GM06990 (cell line): ENCODE measurements around the gene RTP4.

ENCODE experiments used
- DNase-seq: peaks from one replicate; pipeline ENCODE4 v3.0.0-alpha.2; 2011; ENCODE audit not compliant: insufficient read length; ENCODE audit errors: extremely low read depth
- H3K27me3 ChIP-seq: replicated peaks from 2 replicates; pipeline ENCODE4 v1.6.0; 2011; ENCODE audit warnings: low read length; ENCODE audit not compliant: control insufficient read depth, insufficient read depth
- H3K36me3 ChIP-seq: 2 replicates; pipeline ENCODE4 v1.5.1; 2011; ENCODE audit warnings: low read length; ENCODE audit not compliant: control insufficient read depth, insufficient read depth
- H3K4me3 ChIP-seq: replicated peaks from 2 replicates; pipeline ENCODE4 v1.5.1; 2011; ENCODE audit warnings: low read depth, mild to moderate bottlenecking, control low read depth, low read length
- TF ChIP-seq, protein P1 (sequence below): IDR thresholded peaks from 2 replicates; pipeline ENCODE4 v1.5.1; 2011; ENCODE audit warnings: low read length, control low read depth, mild to moderate bottlenecking, inconsistent platforms; ENCODE audit not compliant: insufficient read depth, poor library complexity, severe bottlenecking

RTP4 gene

DNA sequence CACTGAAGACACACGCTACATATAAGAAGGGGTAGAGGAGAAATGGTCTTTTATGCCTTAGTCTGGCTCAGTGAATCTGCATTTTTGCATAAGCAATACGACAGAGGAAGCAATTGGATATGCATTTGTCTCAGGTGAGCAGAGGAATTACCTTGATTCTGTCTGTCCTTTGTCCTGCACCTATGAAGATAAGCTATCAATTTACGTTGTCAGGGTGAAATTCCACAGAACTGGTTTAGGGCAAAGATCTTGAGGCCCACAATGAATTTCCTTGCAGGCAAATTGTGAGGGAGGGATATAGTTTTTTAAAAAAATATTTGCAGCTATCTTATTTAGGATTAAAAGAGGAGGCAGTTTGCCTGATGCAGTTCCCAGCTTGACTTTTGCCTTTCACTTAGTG, 45.1 kb upstream of the RTP4 start:
- DNase-seq = no peak
- TF ChIP-seq, protein P1, sequence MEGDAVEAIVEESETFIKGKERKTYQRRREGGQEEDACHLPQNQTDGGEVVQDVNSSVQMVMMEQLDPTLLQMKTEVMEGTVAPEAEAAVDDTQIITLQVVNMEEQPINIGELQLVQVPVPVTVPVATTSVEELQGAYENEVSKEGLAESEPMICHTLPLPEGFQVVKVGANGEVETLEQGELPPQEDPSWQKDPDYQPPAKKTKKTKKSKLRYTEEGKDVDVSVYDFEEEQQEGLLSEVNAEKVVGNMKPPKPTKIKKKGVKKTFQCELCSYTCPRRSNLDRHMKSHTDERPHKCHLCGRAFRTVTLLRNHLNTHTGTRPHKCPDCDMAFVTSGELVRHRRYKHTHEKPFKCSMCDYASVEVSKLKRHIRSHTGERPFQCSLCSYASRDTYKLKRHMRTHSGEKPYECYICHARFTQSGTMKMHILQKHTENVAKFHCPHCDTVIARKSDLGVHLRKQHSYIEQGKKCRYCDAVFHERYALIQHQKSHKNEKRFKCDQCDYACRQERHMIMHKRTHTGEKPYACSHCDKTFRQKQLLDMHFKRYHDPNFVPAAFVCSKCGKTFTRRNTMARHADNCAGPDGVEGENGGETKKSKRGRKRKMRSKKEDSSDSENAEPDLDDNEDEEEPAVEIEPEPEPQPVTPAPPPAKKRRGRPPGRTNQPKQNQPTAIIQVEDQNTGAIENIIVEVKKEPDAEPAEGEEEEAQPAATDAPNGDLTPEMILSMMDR = no peak
- Histone ChIP-seq H3K27me3 (no peaks in the 10 kb centered on the region; the same call in none of the 2 replicates), H3K4me3 (no peak overlapping the region), H3K36me3 (no peaks in the 10 kb centered on the region)

DNA sequence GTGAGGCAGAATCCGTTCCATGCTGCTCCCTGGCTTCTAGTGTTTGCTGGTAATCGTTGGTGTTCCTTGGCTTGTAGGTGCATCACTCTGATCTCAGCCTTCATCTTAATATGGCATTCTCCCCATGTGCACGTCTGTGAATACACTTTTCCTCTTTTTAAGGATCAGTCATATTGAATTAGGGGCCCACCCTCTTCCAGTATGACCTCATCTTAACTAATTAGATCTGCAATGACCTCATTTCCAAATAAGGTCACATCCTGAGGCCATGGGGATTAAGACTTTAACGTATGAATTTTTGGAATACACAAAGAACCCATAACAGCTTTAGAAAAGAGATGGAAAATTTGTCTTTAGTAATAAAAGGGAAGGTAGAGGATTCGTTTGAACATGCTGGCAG, 42.6 kb upstream of the RTP4 start:
- no peak for DNase-seq
- TF ChIP-seq, protein P1 = no peak
- H3K27me3 ChIP-seq = peaks cover 1% of the 10 kb centered on the region
- no peaks in the 10 kb centered on the region for H3K36me3 ChIP-seq
- no peak overlapping the region for H3K4me3 ChIP-seq

DNA sequence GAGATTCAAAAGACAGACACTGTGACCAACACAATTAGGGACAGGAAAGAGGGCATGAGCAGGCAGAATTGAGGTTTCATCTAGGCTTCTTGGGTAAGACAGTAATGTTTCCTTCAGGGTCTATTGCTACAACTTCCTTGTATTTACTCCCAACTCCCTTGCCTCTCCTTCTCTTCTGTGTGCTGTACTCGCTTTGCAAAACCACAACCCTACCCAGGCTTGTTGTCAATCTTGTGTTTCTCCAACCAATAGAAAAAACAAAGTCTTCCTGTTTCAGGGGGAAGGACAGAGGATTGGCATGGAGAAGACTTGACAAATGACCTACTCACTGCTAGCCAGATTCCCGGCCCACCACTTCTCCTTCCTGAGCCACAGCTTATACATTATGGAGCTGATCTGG, 40.3 kb upstream of the RTP4 start:
- TF ChIP-seq, protein P1 = no peak
- Histone ChIP-seq H3K27me3 (peaks cover 1% of the 10 kb centered on the region), H3K4me3 (no peak overlapping the region), H3K36me3 (no peaks in the 10 kb centered on the region)
- no peak for DNase-seq

DNA sequence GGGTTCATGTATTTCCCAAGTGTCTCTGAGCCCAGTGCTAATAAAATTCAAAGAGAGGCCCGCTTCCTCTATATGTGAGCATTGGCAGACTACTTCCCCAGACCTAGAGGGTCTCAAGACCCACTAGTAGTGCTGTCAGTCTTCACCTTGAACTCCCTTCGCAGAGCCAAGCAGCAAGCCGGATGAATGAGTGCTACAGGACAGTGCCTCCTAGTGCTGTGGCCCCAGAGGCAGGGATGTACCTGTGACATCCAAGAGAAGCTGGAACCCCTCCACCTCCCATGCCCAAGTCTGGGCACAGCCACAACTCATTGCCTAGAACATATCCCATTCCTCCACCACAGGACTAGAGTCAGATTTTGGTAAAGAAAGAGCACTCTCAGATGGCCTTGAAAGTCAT, 39.5 kb upstream of the RTP4 start:
- no peak overlapping the region for H3K4me3 ChIP-seq
- H3K36me3 ChIP-seq = no peaks in the 10 kb centered on the region
- TF ChIP-seq, protein P1 = no peak
- no peak for DNase-seq
- peaks cover 1% of the 10 kb centered on the region for H3K27me3 ChIP-seq

DNA sequence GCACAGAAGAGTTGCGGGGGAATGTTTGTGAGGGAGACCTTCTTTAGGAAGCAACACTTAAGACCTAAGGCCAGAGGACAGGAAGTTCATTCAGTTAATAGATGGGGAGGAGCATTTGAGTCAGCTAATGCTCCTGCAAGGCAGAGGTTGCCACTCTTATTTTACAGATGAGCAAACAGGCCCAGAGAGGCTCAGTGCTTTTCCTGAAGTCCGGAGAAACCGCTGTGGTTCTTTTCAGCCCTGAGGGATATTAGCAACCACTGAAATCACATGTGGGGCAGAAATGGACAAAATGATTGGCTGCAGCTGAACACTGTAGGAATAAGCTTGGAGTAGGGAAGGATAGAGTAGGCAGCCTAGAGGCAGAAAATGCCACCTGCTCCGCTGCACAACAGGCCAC, 33.3 kb upstream of the RTP4 start:
- no peak overlapping the region for H3K4me3 ChIP-seq
- H3K27me3 ChIP-seq = no peaks in the 10 kb centered on the region
- H3K36me3 ChIP-seq = no peaks in the 10 kb centered on the region
- TF ChIP-seq, protein P1 = no peak
- no peak for DNase-seq

DNA sequence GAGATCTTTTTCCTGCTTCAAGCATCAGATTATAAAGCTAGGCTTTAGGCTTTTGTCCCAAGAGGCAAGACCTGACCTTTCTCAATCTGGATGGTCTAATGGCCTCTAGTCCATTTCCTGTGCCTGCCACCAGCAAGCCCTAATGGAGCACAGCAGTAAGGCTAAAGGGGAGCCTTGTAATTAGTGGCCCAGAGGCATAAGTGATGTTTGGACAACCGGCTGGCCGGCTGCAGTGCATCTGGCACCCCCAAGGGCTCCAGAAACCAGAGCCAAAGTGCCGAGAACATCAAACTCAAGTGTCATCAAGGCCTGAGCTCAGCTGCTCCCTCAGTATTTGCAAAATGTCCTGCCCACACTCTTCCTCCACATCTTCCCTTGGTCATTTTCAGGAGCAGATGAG, 31.9 kb upstream of the RTP4 start:
- H3K4me3 ChIP-seq = no peak overlapping the region
- no peak for DNase-seq
- TF ChIP-seq, protein P1 = no peak
- no peaks in the 10 kb centered on the region for H3K36me3 ChIP-seq
- no peaks in the 10 kb centered on the region; the same call in 1 of the 2 replicates for H3K27me3 ChIP-seq
